IMR-90 (cell line): Measurements from ENCODE around the gene MKS1. TPM values are rescaled to one million over a fixed set of nuclear protein-coding genes. Genes with fewer than 3 reads are reported as not detected.

Experiments
- ATAC-seq: fragments of 200-7000 bp; cut with Tn5 transposase; 2 replicates; pipeline ENCODE4 v1.9.1; 2020; ENCODE audit warnings: low read depth, mild to moderate bottlenecking, moderate library complexity
- BruUV-seq: library from RNA; stranded (reverse); fragments of 400-500 nt; replicated peaks from 2 replicates; lab custom pipeline; 2021; lab: Mats Ljungman, UMichigan
- CTCF ChIA-PET: fragments of 300-600 bp; formaldehyde crosslinking; extraction: SDS; loops from one replicate; lab custom pipeline; 2021; ENCODE audit warnings: antibody characterized with exemption; lab: Yijun Ruan, JAX
- POLR2A ChIA-PET: fragments of 300-600 bp; sonication (Branson Sonifier 250); formaldehyde crosslinking; loops from one replicate; lab custom pipeline; 2022; ENCODE audit warnings: antibody characterized with exemption; ENCODE audit not compliant: unreplicated experiment; lab: Charles Lee
- DNase-seq: peaks from one replicate; pipeline ENCODE4 v3.0.0; 2013
- H2AFZ ChIP-seq: replicated peaks from 2 replicates; pipeline ENCODE3; 2013; ENCODE audit warnings: low read length, mild to moderate bottlenecking; ENCODE audit not compliant: poor library complexity
- H2AK5ac ChIP-seq: 2 replicates; pipeline ENCODE4 v1.6.1; 2013; ENCODE audit warnings: low read depth, low read length, inconsistent platforms
- H2AK9ac ChIP-seq: replicated peaks from 2 replicates; pipeline ENCODE3; 2013; ENCODE audit warnings: mild to moderate bottlenecking, low read depth, low read length, moderate library complexity; ENCODE audit not compliant: poor library complexity
- H2BK120ac ChIP-seq: 2 replicates; pipeline ENCODE4 v1.6.1; 2013; ENCODE audit warnings: low read depth, low read length, inconsistent platforms
- H2BK15ac ChIP-seq: 3 replicates; pipeline ENCODE4 v1.6.1; 2013; ENCODE audit warnings: low read depth, low read length, inconsistent platforms
- H2BK20ac ChIP-seq: 2 replicates; pipeline ENCODE4 v1.6.1; 2013; ENCODE audit warnings: low read depth, mild to moderate bottlenecking, inconsistent platforms, low read length, moderate library complexity
- H2BK5ac ChIP-seq: 2 replicates; pipeline ENCODE4 v1.6.1; 2013; ENCODE audit warnings: mild to moderate bottlenecking, low read depth, low read length, inconsistent platforms; ENCODE audit not compliant: poor library complexity, severe bottlenecking
- H3K14ac ChIP-seq: replicated peaks from 2 replicates; pipeline ENCODE4 v1.6.1; 2013; ENCODE audit warnings: low read depth, low read length, inconsistent platforms
- H3K18ac ChIP-seq: 2 replicates; pipeline ENCODE4 v1.6.1; 2013; ENCODE audit warnings: low read depth, low read length, control low read depth
- H3K23ac ChIP-seq: 2 replicates; pipeline ENCODE4 v1.6.1; 2013; ENCODE audit warnings: low read depth, low read length, inconsistent platforms
- H3K27ac ChIP-seq: 2 replicates; pipeline ENCODE4 v1.5.1; 2013; ENCODE audit warnings: mild to moderate bottlenecking, control low read depth, low read length; ENCODE audit not compliant: insufficient read depth
- H3K27me3 ChIP-seq: 2 replicates; pipeline ENCODE4 v1.6.1; 2013; ENCODE audit warnings: low read length; ENCODE audit not compliant: control insufficient read depth, insufficient read depth
- H3K36me3 ChIP-seq: 2 replicates; pipeline ENCODE4 v1.6.1; 2013; ENCODE audit warnings: low read length, mixed read lengths; ENCODE audit not compliant: control insufficient read depth, insufficient read depth
- H3K4ac ChIP-seq: 2 replicates; pipeline ENCODE4 v1.6.1; 2013; ENCODE audit warnings: low read depth, low read length, inconsistent platforms
- H3K4me1 ChIP-seq: 2 replicates; pipeline ENCODE4 v1.6.1; 2013; ENCODE audit warnings: low read length, mixed read lengths; ENCODE audit not compliant: control insufficient read depth, insufficient read depth
- H3K4me2 ChIP-seq: 2 replicates; pipeline ENCODE4 v1.6.1; 2013; ENCODE audit warnings: low read depth, mild to moderate bottlenecking, control low read depth, low read length, moderate library complexity
- H3K4me3 ChIP-seq: 2 replicates; pipeline ENCODE4 v1.5.1; 2013; ENCODE audit warnings: low read depth, mild to moderate bottlenecking, control low read depth, low read length, moderate library complexity; ENCODE audit not compliant: insufficient read depth
- H3K56ac ChIP-seq: 2 replicates; pipeline ENCODE4 v1.6.1; 2013; ENCODE audit warnings: low read length, inconsistent platforms; ENCODE audit not compliant: insufficient read depth; ENCODE audit errors: extremely low read depth
- H3K79me1 ChIP-seq, 2 experiments: 2 replicates each; pipeline ENCODE4 v1.6.1; 2013; ENCODE audit warnings: low read length in 2 of 2, inconsistent platforms in 1 of 2, low read depth in 1 of 2
- H3K9ac ChIP-seq: 2 replicates; pipeline ENCODE4 v1.6.1; 2013; ENCODE audit warnings: low read depth, low read length, control low read depth
- H3K9me1 ChIP-seq: 2 replicates; pipeline ENCODE4 v1.6.1; 2013; ENCODE audit warnings: low read length, inconsistent platforms; ENCODE audit not compliant: insufficient read depth
- H3K9me3 ChIP-seq: 2 replicates; pipeline ENCODE4 v1.6.1; 2013; ENCODE audit warnings: low read length; ENCODE audit not compliant: control insufficient read depth, insufficient read depth
- H4K20me1 ChIP-seq: 2 replicates; pipeline ENCODE4 v1.6.1; 2013; ENCODE audit warnings: low read length, inconsistent platforms; ENCODE audit not compliant: insufficient read depth
- H4K5ac ChIP-seq: 2 replicates; pipeline ENCODE4 v1.6.1; 2013; ENCODE audit warnings: mild to moderate bottlenecking, low read depth, low read length, control low read depth
- H4K8ac ChIP-seq, 2 experiments: 2 replicates each; pipeline ENCODE4 v1.6.1; 2013; ENCODE audit warnings: low read depth in 2 of 2, low read length in 2 of 2, control low read depth in 1 of 2, inconsistent platforms in 1 of 2
- H4K91ac ChIP-seq: 2 replicates; pipeline ENCODE4 v1.6.1; 2013; ENCODE audit warnings: low read depth, low read length, inconsistent platforms; ENCODE audit not compliant: insufficient read depth
- BHLHE40 ChIP-seq: fragments of 150-350 bp; IDR thresholded peaks from 2 replicates; pipeline ENCODE4 v1.6.1; 2016; ENCODE audit warnings: mild to moderate bottlenecking, low read depth, low read length
- CEBPB ChIP-seq: IDR thresholded peaks from 2 replicates; pipeline ENCODE4 v1.6.1; 2012; ENCODE audit warnings: low read depth, low read length, improper control_type of control experiment
- CHD1 ChIP-seq: IDR thresholded peaks from 2 replicates; pipeline ENCODE4 v1.6.1; 2012; ENCODE audit warnings: low read depth, low read length, improper control_type of control experiment
- FOS ChIP-seq: fragments of 150-350 bp; IDR thresholded peaks from 2 replicates; pipeline ENCODE4 v1.6.1; 2016; ENCODE audit warnings: low read depth, low read length
- MAFK ChIP-seq: IDR thresholded peaks from 2 replicates; pipeline ENCODE4 v1.6.1; 2012; ENCODE audit warnings: low read depth, low read length, improper control_type of control experiment
- MAZ ChIP-seq: IDR thresholded peaks from 2 replicates; pipeline ENCODE4 v1.6.1; 2012; ENCODE audit warnings: low read depth, mild to moderate bottlenecking, low read length, improper control_type of control experiment, moderate library complexity, borderline replicate concordance
- MXI1 ChIP-seq: IDR thresholded peaks from 2 replicates; pipeline ENCODE4 v1.6.1; 2012; ENCODE audit warnings: low read depth, mild to moderate bottlenecking, low read length, moderate library complexity, borderline replicate concordance
- NFE2L2 ChIP-seq: fragments of 150-350 bp; IDR thresholded peaks from 2 replicates; pipeline ENCODE4 v1.6.1; 2016; ENCODE audit warnings: low read depth, mild to moderate bottlenecking, low read length
- POLR2A ChIP-seq: IDR thresholded peaks from 2 replicates; pipeline ENCODE4 v1.6.1; 2012; ENCODE audit warnings: mild to moderate bottlenecking, low read depth, low read length
- RAD21 ChIP-seq: IDR thresholded peaks from 2 replicates; pipeline ENCODE4 v1.6.1; 2012; ENCODE audit warnings: low read length, improper control_type of control experiment
- RCOR1 ChIP-seq: IDR thresholded peaks from 2 replicates; pipeline ENCODE4 v1.6.1; 2012; ENCODE audit warnings: mild to moderate bottlenecking, low read length, improper control_type of control experiment; ENCODE audit not compliant: insufficient replicate concordance
- SMC3 ChIP-seq: fragments of 150-350 bp; IDR thresholded peaks from 2 replicates; pipeline ENCODE4 v1.6.1; 2016; ENCODE audit warnings: low read depth, mild to moderate bottlenecking, antibody characterized with exemption, low read length, moderate library complexity
- USF2 ChIP-seq: fragments of 150-350 bp; IDR thresholded peaks from 2 replicates; pipeline ENCODE4 v1.6.1; 2017; ENCODE audit warnings: mild to moderate bottlenecking, antibody characterized with exemption, low read length, low read depth
- WGBS, 2 experiments: methylation state at CpG; one replicate each; pipeline versions ENCODE4 v1.1.5 to v1.1.7; 2013; ENCODE audit warnings: missing lambda C conversion rate in 2 of 2; ENCODE audit not compliant: insufficient read length in 1 of 2; ENCODE audit errors: extremely low coverage in 2 of 2; 5-methylcytosine and 5-hydroxymethylcytosine counted together
- dilution Hi-C: fragments of 300-500 bp; cut with HindIII; formaldehyde crosslinking; loops from one replicate; pipeline ENCODE4 v1.14.3; 2018; ENCODE audit warnings: low sequenced_read_pairs; ENCODE audit not compliant: unreplicated experiment
- in situ Hi-C: fragments of 300-500 bp; cut with MboI; formaldehyde crosslinking; loops from 3 replicates; pipeline ENCODE4 v1.14.3; 2019; ENCODE audit warnings: low sequenced_read_pairs, inconsistent platforms, mixed read lengths
- intact Hi-C: fragments of 100-400 bp; cut with micrococcal nuclease; formaldehyde crosslinking; loops from 2 replicates; pipeline ENCODE4 v1.10.0; 2022
- polyA plus RNA-seq, 3 experiments: library from polyadenylated mRNA; depleted of rRNA; stranded (reverse); fragments of >200 nt; gene quantifications; 2 replicates each; pipeline ENCODE4 v1.2.3, GENCODE V29; 2012; ENCODE audit warnings: low replicate concordance in 1 of 3
- total RNA-seq: library from RNA; depleted of rRNA; stranded (reverse); fragments of >200 nt; gene quantifications from 2 replicates; pipeline ENCODE4 v1.2.3, GENCODE V29; 2012
- TF ChIP-seq, protein P1 (sequence below): fragments of 150-350 bp; IDR thresholded peaks from 2 replicates; pipeline ENCODE4 v1.6.1; 2016; ENCODE audit warnings: low read depth, mild to moderate bottlenecking, low read length, moderate library complexity, borderline replicate concordance

Gene MKS1
- total and polyA plus RNA-seq, 2 of the 4 experiments (the other 2 are of a cell fraction), result 11.5 to 13.2 TPM

DNA sequence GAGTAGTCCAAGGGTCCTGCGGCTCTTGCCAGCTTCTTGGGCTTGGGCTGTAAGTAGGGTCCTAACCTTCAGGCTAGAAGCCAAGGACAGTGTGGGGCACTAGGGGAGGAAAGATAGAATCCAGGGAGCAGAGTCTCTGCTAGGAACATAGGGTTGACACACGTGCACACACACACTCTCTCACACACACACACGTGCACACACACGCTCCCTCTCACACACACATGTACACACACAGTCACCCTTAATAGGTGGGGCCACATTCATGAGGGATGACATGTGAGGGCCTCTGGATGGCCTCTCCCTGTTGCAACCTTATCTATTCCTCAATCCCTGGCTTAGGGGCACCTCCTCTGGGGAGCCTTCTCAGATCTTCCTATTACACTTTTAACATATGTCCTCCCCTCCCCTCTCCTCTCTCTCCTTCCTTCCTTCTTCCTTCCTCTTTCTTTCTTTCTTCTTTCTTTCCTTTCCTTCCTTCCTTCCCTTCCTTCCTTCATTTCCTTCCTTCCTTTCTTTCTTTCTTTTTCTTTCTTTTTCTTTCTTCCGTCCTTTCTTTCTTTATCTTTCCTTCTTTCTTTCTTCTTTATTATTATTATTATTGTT lies 23.4 kb downstream of the MKS1 start:
- H2BK5ac ChIP-seq, result no peak overlapping the region
- POLR2A ChIA-PET, result no interaction called here

More for the DNA sequence above, 23.4 kb downstream of the MKS1 start:
- CTCF ChIA-PET, result no interaction called here
- no peak overlapping the region for H3K23ac ChIP-seq
- H4K8ac ChIP-seq, result no peak overlapping the region
- no peak overlapping the region for H4K5ac ChIP-seq
- no peak overlapping the region for H3K9ac ChIP-seq
- no peak overlapping the region for H3K14ac ChIP-seq
- H3K79me1 ChIP-seq, result no peaks in the 10 kb centered on the region
- dilution Hi-C loops (no loop called here), in situ Hi-C loops (no loop called here), intact Hi-C loops (no loop called here)
- H3K27me3 ChIP-seq, result peaks cover 16% of the 10 kb centered on the region
- no peaks in the 10 kb centered on the region for H4K20me1 ChIP-seq
- H3K4me2 ChIP-seq, result no peak overlapping the region
- no peak overlapping the region for H2BK15ac ChIP-seq
- ATAC-seq (no peak), DNase-seq (no peak)
- WGBS, 2 experiments, result 100% methylated on average over 1 of the region's 5 CpGs; no CpG with 5 or more reads in 1 of the 2 experiments
- no peak overlapping the region for H2AK9ac ChIP-seq
- no peak overlapping the region for H4K91ac ChIP-seq
- no peaks in the 10 kb centered on the region for H3K4me1 ChIP-seq
- BruUV-seq, result no TSS peak
- TF ChIP-seq RAD21 (no peak), SMC3 (no peak), NFE2L2 (no peak), MXI1 (no peak), RCOR1 (no peak), CEBPB (no peak), MAFK (no peak), POLR2A (no peak), FOS (no peak), MAZ (no peak), BHLHE40 (no peak), USF2 (no peak), CHD1 (no peak)
- TF ChIP-seq, protein P1, sequence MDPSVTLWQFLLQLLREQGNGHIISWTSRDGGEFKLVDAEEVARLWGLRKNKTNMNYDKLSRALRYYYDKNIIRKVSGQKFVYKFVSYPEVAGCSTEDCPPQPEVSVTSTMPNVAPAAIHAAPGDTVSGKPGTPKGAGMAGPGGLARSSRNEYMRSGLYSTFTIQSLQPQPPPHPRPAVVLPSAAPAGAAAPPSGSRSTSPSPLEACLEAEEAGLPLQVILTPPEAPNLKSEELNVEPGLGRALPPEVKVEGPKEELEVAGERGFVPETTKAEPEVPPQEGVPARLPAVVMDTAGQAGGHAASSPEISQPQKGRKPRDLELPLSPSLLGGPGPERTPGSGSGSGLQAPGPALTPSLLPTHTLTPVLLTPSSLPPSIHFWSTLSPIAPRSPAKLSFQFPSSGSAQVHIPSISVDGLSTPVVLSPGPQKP, result no peak
- no peak overlapping the region for H2AFZ ChIP-seq
- no peak overlapping the region for H3K4ac ChIP-seq
- H2AK5ac ChIP-seq, result no peak overlapping the region
- H2BK120ac ChIP-seq, result no peak overlapping the region
- H3K36me3 ChIP-seq, result no peaks in the 10 kb centered on the region
- H3K9me1 ChIP-seq, result no peaks in the 10 kb centered on the region
- H3K27ac ChIP-seq, result no peak overlapping the region
- H3K9me3 ChIP-seq, result no peaks in the 10 kb centered on the region
- no peak overlapping the region for H3K4me3 ChIP-seq
- no peak overlapping the region for H2BK20ac ChIP-seq
- no peak overlapping the region for H3K18ac ChIP-seq
- H3K56ac ChIP-seq, result no peak overlapping the region
